HEK293T (cell line): ENCODE results near the gene CSNK2A3.

Experiments used
- ARNT ChIP-seq: fragments of 450-650 bp; IDR thresholded peaks from 2 replicates; pipeline ENCODE4 v1.6.1; 2017; ENCODE audit warnings: mild to moderate bottlenecking
- BHLHE40 ChIP-seq: fragments of 450-650 bp; IDR thresholded peaks from 2 replicates; pipeline ENCODE4 v1.6.1; 2016; ENCODE audit warnings: mild to moderate bottlenecking, moderate library complexity, borderline replicate concordance
- CTBP1 ChIP-seq: fragments of 450-650 bp; IDR thresholded peaks from 2 replicates; pipeline ENCODE4 v1.6.1; 2016; ENCODE audit warnings: borderline replicate concordance
- FOXA1 ChIP-seq: fragments of 450-650 bp; IDR thresholded peaks from 2 replicates; pipeline ENCODE4 v1.6.1; 2016; ENCODE audit warnings: mild to moderate bottlenecking
- FOXK2 ChIP-seq: fragments of 450-650 bp; IDR thresholded peaks from 2 replicates; pipeline ENCODE4 v1.6.1; 2016; ENCODE audit warnings: mild to moderate bottlenecking
- FOXM1 ChIP-seq: fragments of 450-650 bp; IDR thresholded peaks from 2 replicates; pipeline ENCODE4 v1.6.1; 2017; ENCODE audit warnings: mild to moderate bottlenecking, borderline replicate concordance
- HDGF ChIP-seq: fragments of 450-650 bp; IDR thresholded peaks from 2 replicates; pipeline ENCODE4 v1.6.1; 2017; ENCODE audit warnings: antibody characterized with exemption, borderline replicate concordance
- SP1 ChIP-seq: fragments of 450-650 bp; IDR thresholded peaks from 2 replicates; pipeline ENCODE4 v1.6.1; 2017
- SUZ12 ChIP-seq: fragments of 450-650 bp; IDR thresholded peaks from 2 replicates; pipeline ENCODE4 v1.6.1; 2016; ENCODE audit warnings: mild to moderate bottlenecking
- ZNF384 ChIP-seq: fragments of 450-650 bp; IDR thresholded peaks from 2 replicates; pipeline ENCODE4 v1.6.1; 2016

DNA sequence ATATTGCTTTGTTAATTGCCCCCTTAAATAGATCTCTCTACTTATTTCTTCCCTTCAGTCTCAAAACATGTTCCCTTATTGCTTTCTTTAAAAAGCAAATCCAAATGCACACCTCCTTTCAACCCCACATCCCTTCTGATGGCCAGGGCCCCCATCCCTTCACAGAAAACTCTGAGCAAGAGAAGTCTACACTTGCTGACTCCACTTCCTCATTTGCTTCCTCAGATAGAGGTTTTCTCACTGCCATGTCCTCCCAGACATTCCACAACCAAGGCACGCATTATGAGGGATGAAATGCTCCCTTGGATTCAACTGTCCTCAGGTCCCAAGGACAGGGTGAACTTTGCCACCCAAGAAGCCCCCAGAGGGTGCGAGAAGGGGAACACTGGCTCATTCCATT is 43.1 kb downstream of the CSNK2A3 start:
- TF ChIP-seq FOXA1, result no peak
- no peak for TF ChIP-seq FOXM1
- no peak for TF ChIP-seq BHLHE40
- no peak for TF ChIP-seq FOXK2
- TF ChIP-seq HDGF, result no peak
- no peak for TF ChIP-seq CTBP1
- TF ChIP-seq ARNT, result no peak
- no peak for TF ChIP-seq SP1
- no peak for TF ChIP-seq ZNF384
- no peak for TF ChIP-seq SUZ12
